ENCODE results near the gene FEM1B. TPM values are rescaled to one million over a fixed set of nuclear protein-coding genes. Genes with fewer than 3 reads are reported as not detected.

FEM1B gene
- total RNA-seq, 2 experiments from 2014 or later, result 35.5 to 37.3 TPM

DNA sequence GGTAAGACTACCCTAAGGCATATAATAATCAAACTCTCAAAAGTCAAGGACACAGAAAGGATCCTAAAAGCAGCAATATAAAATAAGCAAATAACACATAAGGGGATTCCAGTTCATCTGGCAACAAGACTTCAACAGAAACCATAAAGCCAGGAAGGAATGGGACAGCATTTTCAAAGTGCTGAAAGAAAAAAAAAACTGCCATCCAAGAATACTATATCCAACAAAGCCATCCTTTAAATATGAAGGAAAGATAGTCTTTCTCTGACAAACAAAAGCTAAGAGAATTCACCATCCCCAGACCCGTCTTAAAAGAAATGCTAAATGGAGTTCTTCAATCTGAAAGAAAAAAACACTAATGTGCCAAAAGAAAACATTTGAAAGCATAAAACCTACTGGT is 33.3 kb upstream of the FEM1B start:
- Histone ChIP-seq H3K4me2 (ENCODE audit: low read length) (no peak overlapping the region), H3K4me1 (ENCODE audit: insufficient read depth, low read length, poor library complexity, severe bottlenecking) (peaks cover 5% of the 10 kb centered on the region), H3K79me2 (ENCODE audit: insufficient read depth, low read depth, low read length) (no peaks in the 10 kb centered on the region), H3K27ac (ENCODE audit: low read depth, low read length, poor library complexity, severe bottlenecking) (no peak overlapping the region), H3K4me3 (ENCODE audit: low read depth, low read length, poor library complexity, severe bottlenecking) (no peak overlapping the region), H2AFZ (ENCODE audit: low read length) (no peak overlapping the region), H3K9me3 (ENCODE audit: low read length) (0 out of 2 replicates have a peak, but pooled peaks cover 5% of the 10 kb centered on the region), H4K20me1 (ENCODE audit: insufficient read depth, low read length) (no peaks in the 10 kb centered on the region), H3K9me2 (ENCODE audit: insufficient read depth, low read length) (no peaks in the 10 kb centered on the region), H3K36me3 (ENCODE audit: insufficient read depth, low read length) (no peaks in the 10 kb centered on the region)
- TF ChIP-seq, protein P1, sequence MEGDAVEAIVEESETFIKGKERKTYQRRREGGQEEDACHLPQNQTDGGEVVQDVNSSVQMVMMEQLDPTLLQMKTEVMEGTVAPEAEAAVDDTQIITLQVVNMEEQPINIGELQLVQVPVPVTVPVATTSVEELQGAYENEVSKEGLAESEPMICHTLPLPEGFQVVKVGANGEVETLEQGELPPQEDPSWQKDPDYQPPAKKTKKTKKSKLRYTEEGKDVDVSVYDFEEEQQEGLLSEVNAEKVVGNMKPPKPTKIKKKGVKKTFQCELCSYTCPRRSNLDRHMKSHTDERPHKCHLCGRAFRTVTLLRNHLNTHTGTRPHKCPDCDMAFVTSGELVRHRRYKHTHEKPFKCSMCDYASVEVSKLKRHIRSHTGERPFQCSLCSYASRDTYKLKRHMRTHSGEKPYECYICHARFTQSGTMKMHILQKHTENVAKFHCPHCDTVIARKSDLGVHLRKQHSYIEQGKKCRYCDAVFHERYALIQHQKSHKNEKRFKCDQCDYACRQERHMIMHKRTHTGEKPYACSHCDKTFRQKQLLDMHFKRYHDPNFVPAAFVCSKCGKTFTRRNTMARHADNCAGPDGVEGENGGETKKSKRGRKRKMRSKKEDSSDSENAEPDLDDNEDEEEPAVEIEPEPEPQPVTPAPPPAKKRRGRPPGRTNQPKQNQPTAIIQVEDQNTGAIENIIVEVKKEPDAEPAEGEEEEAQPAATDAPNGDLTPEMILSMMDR (conservative IDR thresholded peaks at IDR 0.05; ENCODE audit: low read length), result no peak
- TF ChIP-seq EZH2phosphoT487 (IDR thresholded peaks at IDR 0.05; ENCODE audit: borderline replicate concordance, low read depth, low read length), result no peak
- intact Hi-C loops (cut with micrococcal nuclease; ENCODE audit: unreplicated experiment), result no loop called here
- CTCF ChIA-PET (ENCODE audit: unreplicated experiment), result no interaction called here
- POLR2A ChIA-PET, result no interaction called here
- DNase-seq (ENCODE audit: low spot score), result no peak
- BruUV-seq (replicated peaks), result no TSS peak

DNA sequence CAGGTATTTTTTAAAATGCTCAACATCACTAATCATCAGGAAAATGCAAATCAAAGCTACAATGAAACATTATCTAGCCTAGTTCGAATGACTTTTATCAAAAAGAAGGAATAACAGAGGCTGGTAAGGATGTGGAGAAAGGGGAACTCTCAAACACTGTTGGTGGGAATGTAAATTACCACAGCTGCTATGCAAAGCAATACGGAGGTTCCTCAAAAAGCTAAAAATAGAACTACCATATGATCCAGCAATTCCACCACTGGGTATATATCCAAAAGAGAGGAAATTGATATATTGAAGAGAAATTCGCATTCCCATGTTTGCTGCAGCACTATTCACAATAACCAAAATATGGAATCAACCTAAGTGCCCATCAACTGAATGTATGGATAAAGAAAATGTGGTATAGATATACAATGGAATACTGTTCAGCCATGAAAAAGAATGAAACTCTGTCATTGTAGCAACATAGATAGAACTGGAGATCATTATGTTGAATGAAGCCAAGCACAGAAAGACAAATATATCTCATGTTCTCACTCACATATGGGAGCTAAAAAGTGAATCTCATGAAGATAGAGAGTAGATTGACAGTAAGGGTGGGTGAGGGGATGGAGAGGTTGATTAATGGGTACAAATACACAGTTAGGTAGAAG is 28.4 kb upstream of the FEM1B start:
- Histone ChIP-seq H3K4me3 (ENCODE audit: low read depth, low read length, poor library complexity, severe bottlenecking) (no peak overlapping the region), H3K27ac (ENCODE audit: low read depth, low read length, poor library complexity, severe bottlenecking) (no peak overlapping the region), H3K9me3 (ENCODE audit: low read length) (0 out of 2 replicates have a peak, but pooled peaks cover 3% of the 10 kb centered on the region), H4K20me1 (ENCODE audit: insufficient read depth, low read length) (no peaks in the 10 kb centered on the region), H3K4me1 (ENCODE audit: insufficient read depth, low read length, poor library complexity, severe bottlenecking) (peaks cover 8% of the 10 kb centered on the region), H3K4me2 (ENCODE audit: low read length) (no peak overlapping the region), H3K79me2 (ENCODE audit: insufficient read depth, low read depth, low read length) (no peaks in the 10 kb centered on the region), H2AFZ (ENCODE audit: low read length) (no peak overlapping the region), H3K9me2 (ENCODE audit: insufficient read depth, low read length) (no peaks in the 10 kb centered on the region), H3K36me3 (ENCODE audit: insufficient read depth, low read length) (no peaks in the 10 kb centered on the region)
- ChIA-PET POLR2A (interaction anchor here (0.5 to 1.0 kb wide), 2 partner anchors 47 to 130 kb away, joined by 3 to 4 read pairs; no protein-coding TSS in a partner anchor), CTCF (ENCODE audit: unreplicated experiment) (no interaction called here)
- TF ChIP-seq, protein P1 (conservative IDR thresholded peaks at IDR 0.05; ENCODE audit: low read length), result no peak
- no peak for TF ChIP-seq EZH2phosphoT487 (IDR thresholded peaks at IDR 0.05; ENCODE audit: borderline replicate concordance, low read depth, low read length)
- BruUV-seq (replicated peaks), result no TSS peak
- intact Hi-C loops (cut with micrococcal nuclease; ENCODE audit: unreplicated experiment), result no loop called here
- DNase-seq (ENCODE audit: low spot score), result no peak

DNA sequence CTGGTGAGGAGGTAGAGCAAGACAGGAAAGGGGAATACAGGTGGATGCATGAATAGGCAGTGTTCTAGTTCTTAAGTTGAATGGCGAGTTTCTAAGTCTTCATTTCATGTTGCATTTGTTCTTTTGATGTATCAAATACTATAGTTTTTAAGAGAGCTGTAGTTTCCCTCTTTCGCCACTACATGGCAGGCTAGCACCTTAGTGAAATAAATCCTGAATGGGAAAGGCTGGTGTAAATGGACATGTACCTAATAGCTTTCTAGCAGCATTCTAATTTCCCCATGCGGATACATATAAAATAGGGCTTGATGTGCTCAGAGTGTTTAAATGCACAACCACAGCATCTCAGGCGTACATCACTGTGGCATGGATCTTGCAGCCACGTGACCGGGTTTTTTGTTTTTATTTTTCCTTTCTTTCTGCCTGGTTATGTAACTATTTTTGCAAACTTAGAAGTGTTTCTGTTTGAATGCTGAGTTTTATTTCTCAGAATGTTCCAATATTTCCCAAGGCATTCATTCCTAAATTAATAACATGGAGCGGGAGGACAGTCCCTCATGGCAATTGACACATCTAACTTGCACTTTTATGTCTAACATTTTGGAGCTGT is 24.5 kb upstream of the FEM1B start:
- peaks cover 15% of the 10 kb centered on the region for H3K4me1 ChIP-seq (ENCODE audit: insufficient read depth, low read length, poor library complexity, severe bottlenecking)
- CTCF ChIA-PET (ENCODE audit: unreplicated experiment), result interaction anchor here (0.6 to 1.4 kb wide), 3 partner anchors 25 to 78 kb away, joined by 3 to 7 read pairs (median 4); partner anchors contain the start of gene FEM1B
- no peaks in the 10 kb centered on the region for H3K9me2 ChIP-seq (ENCODE audit: insufficient read depth, low read length)
- H2AFZ ChIP-seq (ENCODE audit: low read length), result no peak overlapping the region
- no peaks in the 10 kb centered on the region for H3K36me3 ChIP-seq (ENCODE audit: insufficient read depth, low read length)
- H3K4me3 ChIP-seq (ENCODE audit: low read depth, low read length, poor library complexity, severe bottlenecking), result no peak overlapping the region
- TF ChIP-seq, protein P1 (conservative IDR thresholded peaks at IDR 0.05; ENCODE audit: low read length), result peak; percentile 95
- TF ChIP-seq EZH2phosphoT487 (IDR thresholded peaks at IDR 0.05; ENCODE audit: borderline replicate concordance, low read depth, low read length), result no peak
- POLR2A ChIA-PET, result interaction anchor here (0.6 to 0.7 kb wide), 2 partner anchors 131 to 267 kb away, joined by 3 read pairs; no protein-coding TSS in a partner anchor
- no peaks in the 10 kb centered on the region for H3K79me2 ChIP-seq (ENCODE audit: insufficient read depth, low read depth, low read length)
- H3K4me2 ChIP-seq (ENCODE audit: low read length), result 0 out of 2 replicates have a peak overlapping the region, but pooled peaks have one; percentile 15
- peak; percentile 85 for DNase-seq (ENCODE audit: low spot score)
- no peak overlapping the region for H3K27ac ChIP-seq (ENCODE audit: low read depth, low read length, poor library complexity, severe bottlenecking)
- no peaks in the 10 kb centered on the region for H4K20me1 ChIP-seq (ENCODE audit: insufficient read depth, low read length)
- no peaks in the 10 kb centered on the region for H3K9me3 ChIP-seq (ENCODE audit: low read length)
- intact Hi-C loops (cut with micrococcal nuclease; ENCODE audit: unreplicated experiment), result loop anchor here (1.0 to 5.0 kb wide), 3 partner anchors 53 to 286 kb away; no protein-coding TSS in a partner anchor
- no TSS peak for BruUV-seq (replicated peaks)

All from OCI-LY7 (cell line).